ENCODE results near the gene TSHR.

TSHR gene

GRCh38 chr14:81138429-81138828 is 183.0 kb downstream of the TSHR start:
- no peak overlapping the region for H3K4me3 ChIP-seq (ENCODE audit: low read depth, low read length)
- H3K27ac ChIP-seq: no peak overlapping the region
- H3K27me3 ChIP-seq (replicated peaks): no peaks in the 10 kb centered on the region
- DNase-seq: no peak
- H3K36me3 ChIP-seq (replicated peaks): no peaks in the 10 kb centered on the region
- in situ Hi-C loops (cut with HindIII; ENCODE audit: low pct_ligation_motif_present, low sequenced_read_pairs): no loop called here
- TF ChIP-seq CTCF (IDR thresholded peaks at IDR 0.05; ENCODE audit: low read depth, low read length, missing control alignments): no peak

- Histone ChIP-seq H3K36me3 (replicated peaks) (no peaks in the 10 kb centered on the region), H3K27me3 (replicated peaks) (no peaks in the 10 kb centered on the region), H3K4me3 (ENCODE audit: low read depth, low read length) (no peak overlapping the region), H3K27ac (no peak overlapping the region)
- no peak for TF ChIP-seq CTCF (IDR thresholded peaks at IDR 0.05; ENCODE audit: low read depth, low read length, missing control alignments)
- DNase-seq: no peak
- in situ Hi-C loops (cut with HindIII; ENCODE audit: low pct_ligation_motif_present, low sequenced_read_pairs): no loop called here
Measured at GRCh38 chr14:81141426-81141825, 186.0 kb downstream of the TSHR start.

GRCh38 chr14:81143793-81144192 is 188.4 kb downstream of the TSHR start:
- no peak for TF ChIP-seq CTCF (IDR thresholded peaks at IDR 0.05; ENCODE audit: low read depth, low read length, missing control alignments)
- Histone ChIP-seq H3K27ac (no peak overlapping the region), H3K36me3 (replicated peaks) (no peaks in the 10 kb centered on the region), H3K27me3 (replicated peaks) (no peaks in the 10 kb centered on the region), H3K4me3 (ENCODE audit: low read depth, low read length) (no peak overlapping the region)
- in situ Hi-C loops (cut with HindIII; ENCODE audit: low pct_ligation_motif_present, low sequenced_read_pairs): no loop called here
- DNase-seq: no peak

- Histone ChIP-seq H3K27ac (no peak overlapping the region), H3K4me3 (ENCODE audit: low read depth, low read length) (no peak overlapping the region), H3K36me3 (replicated peaks) (no peaks in the 10 kb centered on the region), H3K27me3 (replicated peaks) (no peaks in the 10 kb centered on the region)
- in situ Hi-C loops (cut with HindIII; ENCODE audit: low pct_ligation_motif_present, low sequenced_read_pairs): no loop called here
- DNase-seq: no peak
- no peak for TF ChIP-seq CTCF (IDR thresholded peaks at IDR 0.05; ENCODE audit: low read depth, low read length, missing control alignments)
Measured at GRCh38 chr14:81144824-81145603, 189.6 kb downstream of the TSHR start.

GRCh38 chr14:81147140-81147897 is 191.9 kb downstream of the TSHR start:
- Histone ChIP-seq H3K27ac (no peak overlapping the region), H3K27me3 (replicated peaks) (no peaks in the 10 kb centered on the region), H3K36me3 (replicated peaks) (no peaks in the 10 kb centered on the region), H3K4me3 (ENCODE audit: low read depth, low read length) (no peak overlapping the region)
- no peak for TF ChIP-seq CTCF (IDR thresholded peaks at IDR 0.05; ENCODE audit: low read depth, low read length, missing control alignments)
- no peak for DNase-seq
- in situ Hi-C loops (cut with HindIII; ENCODE audit: low pct_ligation_motif_present, low sequenced_read_pairs): no loop called here

Measured in brain microvascular endothelial cell (primary cell).